Measurements from ENCODE around the gene MTRF1L.
A peak's percentile ranks its signal among the peaks of the same experiment; 100 is the strongest.
"Not testable (repeated sequence)": the region's sequence is repeated elsewhere in the genome, so short reads cannot be mapped to it uniquely, and the experiment has no call there.

MTRF1L gene

GRCh38 chr6:152985300-152985699 lies 17.2 kb downstream of the MTRF1L start:
- Mint-ChIP-seq H3K4me1 (ENCODE audit: low read depth) (peaks cover 41% of the 10 kb centered on the region), H3K4me3 (peak overlapping the region; percentile 94), H3K27ac (peak overlapping the region; percentile 76), H3K36me3 (ENCODE audit: low read depth) (peaks cover 44% of the 10 kb centered on the region)
- not testable (repeated sequence) for H3K27me3 Mint-ChIP-seq, H3K9me3 Mint-ChIP-seq

- peak overlapping the region; percentile 94 for H3K4me3 Mint-ChIP-seq
- no peaks in the 10 kb centered on the region for H3K27me3 Mint-ChIP-seq
- no peaks in the 10 kb centered on the region for H3K9me3 Mint-ChIP-seq
- H3K27ac Mint-ChIP-seq = peak overlapping the region; percentile 100
- H3K36me3 Mint-ChIP-seq (ENCODE audit: low read depth) = peaks cover 45% of the 10 kb centered on the region
- peaks cover 45% of the 10 kb centered on the region for H3K4me1 Mint-ChIP-seq (ENCODE audit: low read depth)
Measured at GRCh38 chr6:152984513-152984872, 18.0 kb downstream of the MTRF1L start.

- Mint-ChIP-seq H3K27ac (peak overlapping the region; percentile 100), H3K4me1 (ENCODE audit: low read depth) (peaks cover 49% of the 10 kb centered on the region), H3K4me3 (peak overlapping the region; percentile 94), H3K9me3 (no peaks in the 10 kb centered on the region), H3K27me3 (no peaks in the 10 kb centered on the region), H3K36me3 (ENCODE audit: low read depth) (peaks cover 50% of the 10 kb centered on the region)
Measured at GRCh38 chr6:152983637-152984512, 18.6 kb downstream of the MTRF1L start.

DNA sequence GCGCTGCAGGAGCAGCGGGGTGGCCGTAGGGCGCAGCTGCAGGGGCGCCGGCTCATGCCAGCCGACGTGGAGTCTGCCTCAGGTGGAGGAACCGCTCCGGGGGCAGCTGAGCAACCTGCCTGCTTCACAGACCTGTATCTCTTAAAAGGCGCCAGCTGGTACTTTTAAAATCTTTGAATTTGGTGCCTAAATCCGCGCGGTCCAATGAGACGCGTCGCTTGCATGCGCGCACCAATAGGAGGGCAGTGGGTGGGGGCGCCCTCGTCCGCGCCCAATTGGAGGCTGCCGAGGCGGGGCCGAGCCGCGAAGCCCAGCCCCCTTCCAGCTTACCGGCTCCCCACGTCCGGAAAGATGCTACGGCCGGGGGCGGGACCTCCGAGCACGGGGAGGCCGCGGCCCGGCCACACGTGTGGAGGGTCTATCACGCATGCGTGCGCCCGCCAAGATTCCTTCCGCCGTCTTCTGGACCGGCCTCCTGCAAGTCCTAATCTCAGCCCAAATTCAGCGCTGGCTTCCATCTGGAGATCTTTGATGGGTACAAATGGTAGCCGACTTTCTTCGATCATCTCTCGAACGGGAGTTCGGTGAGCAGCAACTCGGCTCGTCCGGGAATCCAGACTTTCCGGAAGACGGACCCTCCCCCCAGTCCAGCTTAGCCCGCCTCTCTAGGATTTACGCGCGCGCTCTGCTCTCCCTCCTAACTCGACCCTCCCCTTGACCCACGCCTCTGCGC lies 19.4 kb downstream of the MTRF1L start, which contains the start of gene FBXO5:
Gene FBXO5 (minus strand): TSS at position 138 of the 733 bp plus-strand sequence. CDS start 82 bp downstream, at position 56.
- peaks cover 57% of the 10 kb centered on the region for H3K36me3 Mint-ChIP-seq (ENCODE audit: low read depth)
- peaks cover 53% of the 10 kb centered on the region for H3K4me1 Mint-ChIP-seq (ENCODE audit: low read depth)
- peak within 1 kb of the TSS; percentile 94 for H3K4me3 Mint-ChIP-seq
- H3K27ac Mint-ChIP-seq = peak within 1 kb of the TSS; percentile 100
- no peaks in the 10 kb centered on the region for H3K27me3 Mint-ChIP-seq
- H3K9me3 Mint-ChIP-seq = no peaks in the 10 kb centered on the region

GRCh38 chr6:152981989-152982903 lies 20.3 kb downstream of the MTRF1L start:
- H3K4me3 Mint-ChIP-seq = peak overlapping the region; percentile 94
- H3K4me1 Mint-ChIP-seq (ENCODE audit: low read depth) = peaks cover 57% of the 10 kb centered on the region
- H3K27me3 Mint-ChIP-seq = no peaks in the 10 kb centered on the region
- peaks cover 64% of the 10 kb centered on the region for H3K36me3 Mint-ChIP-seq (ENCODE audit: low read depth)
- H3K9me3 Mint-ChIP-seq = no peaks in the 10 kb centered on the region
- H3K27ac Mint-ChIP-seq = peak overlapping the region; percentile 75

GRCh38 chr6:152981219-152981618 lies 21.3 kb downstream of the MTRF1L start:
- H3K9me3 Mint-ChIP-seq = no peaks in the 10 kb centered on the region
- H3K27ac Mint-ChIP-seq = no peak overlapping the region
- no peaks in the 10 kb centered on the region for H3K27me3 Mint-ChIP-seq
- peaks cover 60% of the 10 kb centered on the region for H3K4me1 Mint-ChIP-seq (ENCODE audit: low read depth)
- H3K36me3 Mint-ChIP-seq (ENCODE audit: low read depth) = peaks cover 66% of the 10 kb centered on the region
- peak overlapping the region; percentile 94 for H3K4me3 Mint-ChIP-seq

DNA sequence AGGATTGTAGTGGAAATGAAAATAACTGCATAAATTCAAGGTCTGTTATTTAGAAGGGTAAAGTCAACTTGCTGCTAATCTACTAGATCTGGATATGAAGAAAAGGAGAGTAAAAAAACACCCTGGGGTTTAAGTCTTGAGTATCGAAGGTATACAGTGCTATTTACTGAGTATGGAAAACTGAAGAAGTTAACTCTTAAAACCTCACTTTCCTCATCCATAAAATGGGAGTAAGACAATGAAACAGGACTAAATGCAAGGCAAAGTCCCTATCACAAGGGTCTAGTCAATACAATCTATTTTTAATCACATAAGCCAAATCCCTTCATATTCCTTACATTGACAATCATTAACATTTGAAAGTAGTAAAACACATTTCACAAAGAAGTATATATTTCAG lies 21.9 kb downstream of the MTRF1L start:
- peaks cover 59% of the 10 kb centered on the region for H3K4me1 Mint-ChIP-seq (ENCODE audit: low read depth)
- peak overlapping the region; percentile 24 for H3K27ac Mint-ChIP-seq
- peaks cover 66% of the 10 kb centered on the region for H3K36me3 Mint-ChIP-seq (ENCODE audit: low read depth)
- no peaks in the 10 kb centered on the region for H3K9me3 Mint-ChIP-seq
- peak overlapping the region; percentile 94 for H3K4me3 Mint-ChIP-seq
- no peaks in the 10 kb centered on the region for H3K27me3 Mint-ChIP-seq

- Mint-ChIP-seq H3K4me3 (peak overlapping the region; percentile 30), H3K27ac (no peak overlapping the region), H3K36me3 (ENCODE audit: low read depth) (peaks cover 73% of the 10 kb centered on the region), H3K4me1 (ENCODE audit: low read depth) (peaks cover 59% of the 10 kb centered on the region), H3K27me3 (no peaks in the 10 kb centered on the region), H3K9me3 (no peaks in the 10 kb centered on the region)
Measured at GRCh38 chr6:152979116-152979515, 23.4 kb downstream of the MTRF1L start.

DNA sequence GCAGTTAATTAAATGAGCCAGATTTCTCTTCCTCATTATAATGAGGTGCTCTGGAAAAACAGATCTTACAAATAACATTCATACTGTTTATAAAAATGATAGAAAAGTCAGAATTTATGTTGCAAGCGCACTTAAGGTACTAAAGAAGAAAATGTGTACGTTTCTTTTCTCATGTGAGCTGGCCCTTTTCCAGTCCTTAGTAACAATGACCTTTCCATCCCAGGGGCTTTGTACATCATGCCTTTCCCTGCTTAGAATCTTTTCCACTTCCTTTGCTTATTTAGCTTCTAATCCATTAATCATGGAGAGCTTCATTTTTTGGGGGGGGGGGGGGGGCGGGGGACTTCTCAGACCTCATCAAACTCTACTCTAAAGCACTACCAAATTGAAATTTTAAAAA lies 24.5 kb downstream of the MTRF1L start:
- H3K4me1 Mint-ChIP-seq (ENCODE audit: low read depth) = peaks cover 59% of the 10 kb centered on the region
- H3K27me3 Mint-ChIP-seq = no peaks in the 10 kb centered on the region
- peaks cover 82% of the 10 kb centered on the region for H3K36me3 Mint-ChIP-seq (ENCODE audit: low read depth)
- H3K9me3 Mint-ChIP-seq = no peaks in the 10 kb centered on the region
- no peak overlapping the region for H3K27ac Mint-ChIP-seq
- H3K4me3 Mint-ChIP-seq = no peak overlapping the region

GRCh38 chr6:152977556-152977955 lies 25.0 kb downstream of the MTRF1L start:
- Mint-ChIP-seq H3K4me1 (ENCODE audit: low read depth) (peaks cover 59% of the 10 kb centered on the region), H3K4me3 (no peak overlapping the region)

GRCh38 chr6:152976749-152977148 lies 25.8 kb downstream of the MTRF1L start:
- no peaks in the 10 kb centered on the region for H3K9me3 Mint-ChIP-seq
- no peak overlapping the region for H3K27ac Mint-ChIP-seq
- no peaks in the 10 kb centered on the region for H3K27me3 Mint-ChIP-seq
- H3K4me1 Mint-ChIP-seq (ENCODE audit: low read depth) = peaks cover 56% of the 10 kb centered on the region
- H3K4me3 Mint-ChIP-seq = no peak overlapping the region
- H3K36me3 Mint-ChIP-seq (ENCODE audit: low read depth) = peaks cover 93% of the 10 kb centered on the region

More at GRCh38 chr6:152977556-152977955, 25.0 kb downstream of the MTRF1L start:
- H3K9me3 Mint-ChIP-seq = no peaks in the 10 kb centered on the region
- no peak overlapping the region for H3K27ac Mint-ChIP-seq
- H3K27me3 Mint-ChIP-seq = no peaks in the 10 kb centered on the region
- peaks cover 88% of the 10 kb centered on the region for H3K36me3 Mint-ChIP-seq (ENCODE audit: low read depth)

- peak overlapping the region; percentile 2 for H3K4me3 Mint-ChIP-seq
- no peaks in the 10 kb centered on the region for H3K27me3 Mint-ChIP-seq
- peaks cover 93% of the 10 kb centered on the region for H3K36me3 Mint-ChIP-seq (ENCODE audit: low read depth)
- no peak overlapping the region for H3K27ac Mint-ChIP-seq
- no peaks in the 10 kb centered on the region for H3K9me3 Mint-ChIP-seq
- peaks cover 46% of the 10 kb centered on the region for H3K4me1 Mint-ChIP-seq (ENCODE audit: low read depth)
Measured at GRCh38 chr6:152975204-152975915, 27.1 kb downstream of the MTRF1L start.

DNA sequence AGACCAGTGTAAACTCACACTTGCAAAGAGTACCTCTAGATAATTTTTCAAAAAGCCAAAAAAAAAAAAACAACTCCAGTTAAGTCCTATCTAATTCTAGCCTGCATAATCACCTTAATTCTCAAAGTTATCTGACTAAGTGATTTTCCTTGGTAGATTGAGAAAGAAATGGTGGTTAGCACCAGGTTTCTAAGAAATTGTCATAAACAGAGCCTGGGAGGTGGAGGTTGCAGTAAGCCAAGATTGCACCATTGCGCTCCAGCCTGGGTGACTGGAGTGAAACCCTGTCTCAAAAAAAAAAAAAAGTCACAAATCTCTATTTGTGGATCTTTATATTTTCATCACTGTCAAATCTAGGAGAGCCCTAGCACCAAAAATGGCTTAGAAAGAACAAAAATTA lies 28.6 kb downstream of the MTRF1L start:
- peaks cover 94% of the 10 kb centered on the region for H3K36me3 Mint-ChIP-seq (ENCODE audit: low read depth)
- no peak overlapping the region for H3K27ac Mint-ChIP-seq
- H3K9me3 Mint-ChIP-seq = peaks cover 7% of the 10 kb centered on the region
- peaks cover 34% of the 10 kb centered on the region for H3K4me1 Mint-ChIP-seq (ENCODE audit: low read depth)
- no peaks in the 10 kb centered on the region for H3K27me3 Mint-ChIP-seq
- H3K4me3 Mint-ChIP-seq = peak overlapping the region; percentile 5
